H1 (cell line): Measurements from ENCODE around the gene ARL3. TPM values are rescaled to one million over a fixed set of nuclear protein-coding genes. Genes with fewer than 3 reads are reported as not detected.

Experiments used
- CTCF ChIA-PET: fragments of 300-600 bp; sonication (Branson Sonifier 250); formaldehyde crosslinking; loops from one replicate; lab custom pipeline; 2021; ENCODE audit not compliant: partially characterized antibody; lab: Charles Lee
- POLR2A ChIA-PET: fragments of 300-600 bp; sonication (Branson Sonifier 250); formaldehyde crosslinking; loops from one replicate; lab custom pipeline; 2021; ENCODE audit warnings: inconsistent platforms; ENCODE audit not compliant: partially characterized antibody; lab: Charles Lee
- DNase-seq, 2 experiments: peaks; one replicate each; pipeline versions ENCODE4 v3.0.0 to v3.0.0-alpha.2; 2010 to 2022; ENCODE audit warnings: low spot score in 2 of 2, low read depth in 1 of 2, mixed read lengths in 1 of 2
- FAIRE-seq: peaks from 2 replicates; lab custom pipeline; 2011; peaks lifted over from hg19 to GRCh38; lab: Jason Lieb, UNC
- H2AFZ ChIP-seq: 2 replicates; pipeline ENCODE4 v1.8.1; 2012; ENCODE audit warnings: low read length, inconsistent platforms
- H2AK5ac ChIP-seq: 2 replicates; pipeline ENCODE4 v1.6.1; 2013; ENCODE audit warnings: low read depth, low read length
- H2BK120ac ChIP-seq: replicated peaks from 2 replicates; pipeline ENCODE3; 2013; ENCODE audit warnings: low read depth, low read length, inconsistent platforms
- H2BK12ac ChIP-seq: 2 replicates; pipeline ENCODE4 v1.6.1; 2013; ENCODE audit warnings: low read depth, low read length
- H2BK15ac ChIP-seq: 2 replicates; pipeline ENCODE4 v1.6.1; 2013; ENCODE audit warnings: low read length
- H2BK20ac ChIP-seq: 2 replicates; pipeline ENCODE4 v1.6.1; 2013; ENCODE audit warnings: low read length
- H2BK5ac ChIP-seq: 2 replicates; pipeline ENCODE4 v1.6.1; 2013; ENCODE audit warnings: low read depth, low read length
- H3K14ac ChIP-seq: 2 replicates; pipeline ENCODE4 v1.6.1; 2013; ENCODE audit warnings: inconsistent platforms; ENCODE audit not compliant: insufficient read length
- H3K18ac ChIP-seq: 2 replicates; pipeline ENCODE4 v1.6.1; 2013; ENCODE audit warnings: low read length; ENCODE audit errors: extremely low read depth
- H3K23ac ChIP-seq: 2 replicates; pipeline ENCODE4 v1.6.1; 2013; ENCODE audit warnings: inconsistent platforms; ENCODE audit not compliant: insufficient read length
- H3K23me2 ChIP-seq: 2 replicates; pipeline ENCODE4 v1.6.1; 2013; ENCODE audit warnings: low read depth, low read length
- H3K27ac ChIP-seq: 2 replicates; pipeline ENCODE4 v1.6.1; 2011; ENCODE audit warnings: low read depth, low read length, inconsistent platforms
- H3K27me3 ChIP-seq, 4 experiments: replicated peaks in 1 of 4; 1 replicate in 1 of 4; 2 replicates in 3 of 4; pipeline versions ENCODE4 v1.6.1 to v1.8.1; 2011 to 2013; ENCODE audit warnings: low read length in 3 of 4, mild to moderate bottlenecking in 3 of 4, inconsistent platforms in 2 of 4, mixed read lengths in 2 of 4, moderate library complexity in 1 of 4; ENCODE audit not compliant: control insufficient read depth in 3 of 4, insufficient read depth in 3 of 4; ENCODE audit errors: extremely low read depth in 1 of 4
- H3K36me3 ChIP-seq, 4 experiments: 2 replicates each; pipeline versions ENCODE4 v1.6.1 to v1.8.1; 2011 to 2013; ENCODE audit warnings: mild to moderate bottlenecking in 4 of 4, low read length in 3 of 4, moderate library complexity in 2 of 4, control low read depth in 1 of 4, inconsistent platforms in 1 of 4; ENCODE audit not compliant: insufficient read depth in 4 of 4, control insufficient read depth in 2 of 4
- H3K4ac ChIP-seq: replicated peaks from 2 replicates; pipeline ENCODE3; 2013; ENCODE audit warnings: low read length, low read depth, mixed read lengths, inconsistent platforms; ENCODE audit not compliant: insufficient read length
- H3K4me1 ChIP-seq, 4 experiments: replicated peaks in 1 of 4; 1 replicate in 1 of 4; 2 replicates in 3 of 4; pipeline versions ENCODE4 v1.6.1 to v1.8.1; 2011 to 2013; ENCODE audit warnings: low read length in 3 of 4, inconsistent platforms in 2 of 4, mixed read lengths in 1 of 4; ENCODE audit not compliant: insufficient read depth in 4 of 4, control insufficient read depth in 3 of 4
- H3K4me2 ChIP-seq, 2 experiments: 2 replicates each; pipeline versions ENCODE4 v1.6.1 to v1.8.1; 2011 to 2013; ENCODE audit warnings: low read depth in 2 of 2, low read length in 2 of 2, control low read depth in 1 of 2, inconsistent platforms in 1 of 2, mild to moderate bottlenecking in 1 of 2; ENCODE audit not compliant: insufficient read depth in 1 of 2
- H3K4me3 ChIP-seq, 4 experiments: fragments of 200-600, 300-600 bp in 1 of 4; sonication (generic), shearing (Covaris generic), sonication (Bioruptor Twin) in 1 of 4; 2 replicates each; pipeline versions ENCODE4 v1.5.1 to v1.8.1; 2011 to 2016; ENCODE audit warnings: low read length in 4 of 4, low read depth in 3 of 4, control low read depth in 2 of 4, inconsistent platforms in 2 of 4, mild to moderate bottlenecking in 2 of 4, mixed read lengths in 1 of 4, moderate library complexity in 1 of 4; ENCODE audit not compliant: insufficient read depth in 2 of 4; ENCODE audit errors: extremely low read depth in 1 of 4
- H3K56ac ChIP-seq: replicated peaks from 2 replicates; pipeline ENCODE3; 2013; ENCODE audit warnings: low read depth, mild to moderate bottlenecking, mixed read lengths, low read length, inconsistent platforms; ENCODE audit not compliant: insufficient read length
- H3K79me1 ChIP-seq: 2 replicates; pipeline ENCODE4 v1.6.1; 2013; ENCODE audit warnings: low read depth, low read length, control low read depth
- H3K79me2 ChIP-seq, 2 experiments: 2 replicates each; pipeline versions ENCODE4 v1.6.1 to v1.8.1; 2012 to 2013; ENCODE audit warnings: low read length in 2 of 2, mild to moderate bottlenecking in 2 of 2, inconsistent platforms in 1 of 2; ENCODE audit not compliant: insufficient read depth in 2 of 2, control insufficient read depth in 1 of 2
- H3K9ac ChIP-seq, 4 experiments: replicated peaks in 1 of 4; 1 replicate in 1 of 4; 2 replicates in 3 of 4; pipeline versions ENCODE4 v1.6.1 to v1.8.1; 2011 to 2013; ENCODE audit warnings: low read depth in 3 of 4, low read length in 3 of 4, control low read depth in 2 of 4, mild to moderate bottlenecking in 2 of 4, moderate library complexity in 2 of 4, inconsistent platforms in 1 of 4; ENCODE audit errors: extremely low read depth in 1 of 4
- H3K9me3 ChIP-seq, 2 experiments: 2 replicates each; pipeline versions ENCODE4 v1.6.1 to v1.8.1; 2012 to 2013; ENCODE audit warnings: mild to moderate bottlenecking in 2 of 2, moderate library complexity in 2 of 2, control low read depth in 1 of 2, inconsistent platforms in 1 of 2, low read depth in 1 of 2, low read length in 1 of 2, mixed read lengths in 1 of 2; ENCODE audit not compliant: insufficient read depth in 2 of 2
- H4K20me1 ChIP-seq, 2 experiments: replicated peaks in 1 of 2; 2 replicates each; pipeline versions ENCODE3 to v1.8.1; 2011 to 2013; ENCODE audit warnings: inconsistent platforms in 2 of 2, low read length in 2 of 2, mild to moderate bottlenecking in 1 of 2; ENCODE audit not compliant: insufficient read depth in 2 of 2, control insufficient read depth in 1 of 2
- H4K5ac ChIP-seq: 2 replicates; pipeline ENCODE4 v1.6.1; 2013; ENCODE audit warnings: low read length, low read depth, mixed read lengths, inconsistent platforms; ENCODE audit not compliant: insufficient read length
- H4K8ac ChIP-seq: 2 replicates; pipeline ENCODE4 v1.8.0; 2013; ENCODE audit warnings: mild to moderate bottlenecking, moderate library complexity, low read length, inconsistent platforms; ENCODE audit not compliant: insufficient read depth; ENCODE audit errors: extremely low read depth
- H4K91ac ChIP-seq: replicated peaks from 2 replicates; pipeline ENCODE3; 2013; ENCODE audit warnings: low read length, mixed read lengths, inconsistent platforms; ENCODE audit not compliant: insufficient read length
- POLR2A ChIP-seq, 2 experiments: IDR thresholded peaks; 1 replicate in 1 of 2; 2 replicates in 1 of 2; pipeline ENCODE4 v1.6.1; 2011; ENCODE audit warnings: low read depth in 2 of 2, low read length in 2 of 2, mild to moderate bottlenecking in 2 of 2; ENCODE audit errors: control extremely low read depth in 1 of 2
- TCF12 ChIP-seq: IDR thresholded peaks from 2 replicates; pipeline ENCODE4 v1.6.1; 2011; ENCODE audit warnings: low read depth, mild to moderate bottlenecking, low read length
- WGBS, 2 experiments: shearing (Covaris generic) in 1 of 2; methylation state at CpG; one replicate each; pipeline versions ENCODE4 v1.1.6 to v1.1.7; 2013 to 2015; ENCODE audit warnings: low lambda C conversion rate in 2 of 2, mixed read lengths in 2 of 2, inconsistent platforms in 1 of 2, low coverage in 1 of 2, missing lambda C conversion rate in 1 of 2; ENCODE audit not compliant: insufficient replicate concordance in 2 of 2, insufficient coverage in 1 of 2, insufficient read length in 1 of 2; ENCODE audit errors: extremely low coverage in 1 of 2, missing lambda C conversion rate in 1 of 2; 5-methylcytosine and 5-hydroxymethylcytosine counted together
- polyA plus RNA-seq, 7 experiments: library from polyadenylated mRNA; depleted of rRNA in 3 of 7; stranded (reverse) in 5 of 7; unstranded in 2 of 7; fragments of >200 nt in 5 of 7; fragments of 200-250 nt in 2 of 7; gene quantifications; 1 replicate in 5 of 7; 2 replicates in 1 of 7; 4 replicates in 1 of 7; pipeline versions ENCODE4 v1.2.1 to v1.2.3, GENCODE V29; 2011 to 2013; ENCODE audit warnings: missing spikeins in 2 of 7, mixed read lengths in 2 of 7
- total RNA-seq: library from RNA; stranded (reverse); fragmentation: NEBNext Ultra II Directional; extraction: Animal tissue kit (Norgen Biotek cat#: 25700); gene quantifications from 2 replicates; pipeline ENCODE4 v1.2.1, GENCODE V29; 2021

ARL3 gene
- total and polyA plus RNA-seq, 2 of the 8 experiments (the other 6 are each of a cell fraction or from before 2014, with no cell fraction given), result 8.8 to 16.2 TPM

GRCh38 chr10:102678068-102678400 lies 36.2 kb downstream of the ARL3 start:
- Histone ChIP-seq H2BK5ac (no peak overlapping the region), H4K8ac (no peak overlapping the region), H3K27ac (no peak overlapping the region), H3K9ac (no peak overlapping the region), H4K5ac (no peak overlapping the region), H2BK12ac (no peak overlapping the region), H3K4me3 (peak overlapping the region in 1 of 4 experiments; percentile 43; a peak in 1 of 8 replicates), H2BK15ac (no peak overlapping the region), H4K91ac (no peak overlapping the region), H2BK20ac (no peak overlapping the region), H3K23me2 (no peaks in the 10 kb centered on the region), H3K14ac (no peak overlapping the region), H2AFZ (no peak overlapping the region), H2BK120ac (no peak overlapping the region), H2AK5ac (no peak overlapping the region), H3K4me2 (peak overlapping the region; percentile 2 to 62; a peak in 3 of 4 replicates)
- POLR2A ChIA-PET, result interaction anchor here (0.6 to 2.6 kb wide), 8 partner anchors 10 to 515 kb away, joined by 3 to 16 read pairs (median 6); partner anchors contain the start of genes ARL3, NT5C2, SFXN2 and TRIM8
- TF ChIP-seq POLR2A (IDR thresholded peaks at IDR 0.05; ENCODE audit: control extremely low read depth in 1 of 2, low read depth in 2 of 2, low read length in 2 of 2), result no peak
- 0 out of 2 replicates have a peak, but pooled peaks have one; percentile 47 for TF ChIP-seq TCF12
- TF ChIP-seq, all 59 proteins: peak for 1
- FAIRE-seq (no peak), DNase-seq (no peak)
- Histone ChIP-seq H3K4ac (no peak overlapping the region), H3K56ac (no peak overlapping the region), H3K9me3 (no peaks in the 10 kb centered on the region), H3K79me2 (no peaks in the 10 kb centered on the region), H3K36me3 (0 out of 8 replicates have a peak, but pooled peaks cover 0 to 3% (median 0%) of the 10 kb centered on the region in 4 experiments), H3K23ac (no peak overlapping the region), H3K27me3 (no peaks in the 10 kb centered on the region), H3K18ac (no peak overlapping the region), H3K4me1 (peaks cover 25 to 47% (median 26%) of the 10 kb centered on the region in 4 experiments), H3K79me1 (no peaks in the 10 kb centered on the region), H4K20me1 (no peaks in the 10 kb centered on the region)
- WGBS, 2 experiments, result 66% methylated on average over 9 of the region's 9 CpGs; no CpG with 5 or more reads in 1 of the 2 experiments
- CTCF ChIA-PET, result interaction anchor here (0.6 to 13.0 kb wide), 21 partner anchors 9 to 386 kb away, joined by 3 to 102 read pairs (median 8); partner anchors contain the start of genes ARL3, SFXN2 and TRIM8
